Neural progenitor cell (in vitro differentiated cells): ENCODE results near the gene TMEM51.

Source experiments
- EZH2phosphoT487 ChIP-seq: fragments of 200-600 bp; sonication (generic); IDR thresholded peaks from 2 replicates; pipeline ENCODE4 v1.6.1; 2017; ENCODE audit warnings: antibody characterized with exemption
- TF ChIP-seq, protein P1 (sequence below): fragments of 200-600 bp; sonication (generic); IDR thresholded peaks from 2 replicates; pipeline ENCODE4 v1.5.1; 2017; ENCODE audit warnings: antibody characterized with exemption, mild to moderate bottlenecking

GRCh38 chr1:15196069-15196468 lies 42.5 kb downstream of the TMEM51 start:
- TF ChIP-seq EZH2phosphoT487, result no peak
- TF ChIP-seq, protein P1, sequence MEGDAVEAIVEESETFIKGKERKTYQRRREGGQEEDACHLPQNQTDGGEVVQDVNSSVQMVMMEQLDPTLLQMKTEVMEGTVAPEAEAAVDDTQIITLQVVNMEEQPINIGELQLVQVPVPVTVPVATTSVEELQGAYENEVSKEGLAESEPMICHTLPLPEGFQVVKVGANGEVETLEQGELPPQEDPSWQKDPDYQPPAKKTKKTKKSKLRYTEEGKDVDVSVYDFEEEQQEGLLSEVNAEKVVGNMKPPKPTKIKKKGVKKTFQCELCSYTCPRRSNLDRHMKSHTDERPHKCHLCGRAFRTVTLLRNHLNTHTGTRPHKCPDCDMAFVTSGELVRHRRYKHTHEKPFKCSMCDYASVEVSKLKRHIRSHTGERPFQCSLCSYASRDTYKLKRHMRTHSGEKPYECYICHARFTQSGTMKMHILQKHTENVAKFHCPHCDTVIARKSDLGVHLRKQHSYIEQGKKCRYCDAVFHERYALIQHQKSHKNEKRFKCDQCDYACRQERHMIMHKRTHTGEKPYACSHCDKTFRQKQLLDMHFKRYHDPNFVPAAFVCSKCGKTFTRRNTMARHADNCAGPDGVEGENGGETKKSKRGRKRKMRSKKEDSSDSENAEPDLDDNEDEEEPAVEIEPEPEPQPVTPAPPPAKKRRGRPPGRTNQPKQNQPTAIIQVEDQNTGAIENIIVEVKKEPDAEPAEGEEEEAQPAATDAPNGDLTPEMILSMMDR, result no peak
